HG02763 (cell line): ENCODE measurements around the gene SHISA8.
"Not testable (repeated sequence)": the region's sequence is repeated elsewhere in the genome, so short reads cannot be mapped to it uniquely, and the experiment has no call there.

Experiments
- ATAC-seq: cut with Tn5 transposase; IDR thresholded peaks from one replicate; pipeline ENCODE4 v1.9.1; 2021; ENCODE audit warnings: mild to moderate bottlenecking, moderate library complexity; ENCODE audit not compliant: unreplicated experiment

SHISA8 gene

GRCh38 chr22:41900652-41901312 lies 14.1 kb downstream of the SHISA8 start:
- ATAC-seq = no peak

DNA sequence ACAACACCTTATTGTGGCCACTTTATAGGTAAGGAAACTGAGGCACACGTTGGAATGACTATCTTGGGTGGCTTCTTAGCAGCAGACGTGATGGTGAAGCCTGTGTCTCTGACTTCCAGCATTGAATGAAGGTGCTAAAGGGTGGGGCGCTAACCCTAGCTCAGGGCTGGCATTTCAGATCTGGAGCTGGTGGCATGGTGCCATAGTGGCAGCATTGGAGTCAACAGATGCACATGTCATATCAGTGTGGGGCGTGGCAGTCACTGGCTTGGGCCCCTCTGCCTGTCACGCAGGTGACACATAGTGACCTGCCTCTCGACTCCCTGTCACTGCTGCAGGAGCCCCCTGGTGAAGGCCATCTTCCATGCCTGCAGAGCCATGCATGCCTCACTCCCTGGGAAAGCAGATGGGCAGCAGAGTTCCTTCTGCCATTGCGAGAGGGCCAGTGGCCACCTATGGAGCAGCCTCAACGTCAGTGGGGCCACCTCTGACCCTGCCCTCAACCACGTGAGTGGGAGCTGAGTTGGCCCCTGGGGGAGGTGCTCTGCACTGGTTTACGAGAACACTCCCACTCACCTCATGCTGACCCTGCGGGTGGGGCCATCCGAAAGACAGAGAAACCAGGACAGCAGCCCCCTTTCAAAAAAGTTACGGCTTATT lies 14.8 kb downstream of the SHISA8 start:
- ATAC-seq = no peak

DNA sequence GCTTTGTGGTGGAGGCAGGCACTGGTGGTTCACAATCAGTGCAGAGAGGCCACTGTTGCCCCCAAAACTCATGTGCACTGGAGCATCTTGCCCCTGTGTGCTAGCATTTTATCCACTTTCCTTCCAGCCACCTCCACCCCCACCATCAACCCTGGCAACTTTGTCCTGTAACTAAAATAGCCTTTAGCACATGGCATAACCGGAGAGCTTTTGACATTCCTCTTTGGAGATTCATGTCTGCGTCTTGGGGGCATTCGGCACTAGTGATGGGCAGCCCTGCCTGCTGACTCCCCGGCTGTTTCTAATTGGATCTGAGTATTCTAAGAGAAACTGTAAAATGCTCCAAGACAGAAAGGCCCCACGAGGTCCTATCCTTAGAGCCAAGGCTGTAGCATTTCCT lies 15.8 kb downstream of the SHISA8 start:
- no peak for ATAC-seq

DNA sequence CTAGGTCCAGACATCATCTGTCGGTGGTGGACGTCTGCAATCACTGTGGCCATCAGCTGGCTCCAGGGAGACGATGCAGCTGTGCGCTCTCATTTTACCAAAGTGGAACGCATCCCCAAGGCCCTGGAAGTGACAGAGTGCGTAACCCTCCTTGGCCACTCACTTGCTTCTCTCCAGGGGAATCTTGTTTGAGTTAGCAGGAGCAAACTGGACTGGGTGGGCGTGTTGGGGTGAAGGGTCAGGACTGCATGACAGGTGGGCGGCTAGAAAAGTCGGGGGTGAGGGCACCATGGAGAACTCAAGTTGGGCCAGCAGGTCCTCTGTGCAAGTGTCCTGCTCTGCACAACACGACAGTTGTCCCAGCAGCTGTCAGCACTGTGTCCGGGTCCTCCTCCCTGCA lies 16.2 kb downstream of the SHISA8 start:
- ATAC-seq = no peak

DNA sequence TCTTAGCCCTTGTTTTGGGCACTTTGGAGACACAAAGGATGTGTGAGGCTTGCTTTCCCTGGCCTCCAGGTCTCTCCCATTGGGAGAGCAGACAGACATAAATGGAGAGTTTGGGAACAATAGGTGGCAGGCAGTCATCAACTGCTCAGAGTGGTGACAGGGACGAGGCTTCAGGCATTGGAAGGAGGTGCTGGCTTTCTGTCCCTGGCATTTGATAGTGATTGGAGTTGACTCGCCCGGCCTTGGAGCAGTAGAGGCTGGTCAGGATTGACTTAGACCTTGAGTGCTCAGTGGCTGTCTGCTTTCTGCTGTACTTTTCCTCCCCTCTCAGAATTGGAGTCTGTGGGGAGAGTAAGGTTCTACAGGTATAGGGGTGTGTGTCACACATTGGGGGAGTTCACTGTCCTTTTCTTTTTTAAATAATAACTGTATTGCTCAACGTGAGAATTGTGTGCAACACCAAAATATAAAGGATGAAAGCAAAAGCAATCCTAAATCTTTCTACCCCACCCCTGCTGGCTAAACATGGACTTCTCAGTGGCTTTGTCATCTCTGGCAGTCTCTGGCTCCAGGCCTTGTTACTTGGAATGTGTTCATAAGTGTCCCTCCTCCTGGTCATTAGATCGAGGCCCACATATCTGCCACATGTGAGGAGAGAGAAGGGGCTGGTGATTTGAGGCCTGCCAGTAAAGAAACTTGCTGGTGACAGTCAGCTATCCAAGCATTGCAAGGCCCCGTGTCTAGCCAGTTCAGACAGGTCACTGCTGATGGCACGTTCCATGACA lies 21.1 kb downstream of the SHISA8 start:
- no peak for ATAC-seq

- ATAC-seq = no peak
These were observed 22.2 kb downstream of the SHISA8 start for GRCh38 chr22:41892721-41893120.

GRCh38 chr22:41891407-41891806 lies 23.5 kb downstream of the SHISA8 start:
- ATAC-seq = no peak

DNA sequence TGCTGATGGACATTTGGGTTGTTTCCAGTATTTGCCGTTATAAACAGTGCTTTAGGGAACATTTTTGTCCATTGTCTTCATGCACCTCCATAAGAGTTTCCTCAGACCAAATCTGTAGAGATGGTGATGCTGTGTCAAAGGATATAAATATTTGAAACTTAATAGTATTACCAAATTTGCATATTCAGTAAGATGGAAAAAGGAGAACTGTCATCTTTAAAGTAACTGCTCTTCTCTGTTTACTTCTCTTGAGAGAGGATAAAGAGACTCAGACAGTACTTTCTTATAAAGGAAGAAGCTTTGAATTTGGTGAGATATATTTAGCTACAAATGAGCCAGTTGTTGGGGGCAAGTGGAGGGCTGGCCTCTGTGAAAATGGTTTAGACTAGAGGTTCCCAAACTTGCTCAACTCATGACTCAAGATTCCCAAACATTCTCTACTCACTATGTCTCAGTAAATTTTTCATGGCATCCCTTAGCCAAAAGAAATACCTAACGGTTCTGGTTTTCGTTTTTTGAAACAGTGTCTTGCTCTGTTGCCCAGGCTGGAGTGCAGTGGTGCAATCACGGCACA lies 26.2 kb downstream of the SHISA8 start:
- ATAC-seq = no peak

DNA sequence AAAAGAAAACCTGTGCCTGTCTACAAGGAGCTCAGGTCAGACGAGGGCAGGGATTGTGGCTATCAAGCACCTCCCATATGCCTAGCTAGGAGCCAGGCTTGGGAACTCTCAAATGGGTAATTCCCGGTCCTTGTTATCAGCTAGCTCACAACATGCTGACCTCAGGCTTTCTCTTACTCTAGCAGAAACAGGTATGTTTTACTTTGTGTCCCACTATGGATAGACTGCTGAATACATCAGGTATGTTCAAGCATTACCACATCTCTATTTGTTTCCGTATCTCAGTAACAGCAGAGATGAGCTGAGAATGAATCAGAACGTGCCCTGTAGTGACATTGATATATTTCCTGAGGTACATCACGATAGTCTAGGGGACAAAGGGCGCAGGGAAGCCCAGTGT lies 29.4 kb downstream of the SHISA8 start:
- ATAC-seq = no peak

- no peak for ATAC-seq
These were observed 29.8 kb downstream of the SHISA8 start for GRCh38 chr22:41885116-41885515.

- no peak for ATAC-seq
These were observed 31.5 kb downstream of the SHISA8 start for GRCh38 chr22:41883400-41883799.

GRCh38 chr22:41880653-41881052 lies 34.2 kb downstream of the SHISA8 start:
- no peak for ATAC-seq

- ATAC-seq = no peak
These were observed 38.2 kb downstream of the SHISA8 start for GRCh38 chr22:41876675-41877074.

DNA sequence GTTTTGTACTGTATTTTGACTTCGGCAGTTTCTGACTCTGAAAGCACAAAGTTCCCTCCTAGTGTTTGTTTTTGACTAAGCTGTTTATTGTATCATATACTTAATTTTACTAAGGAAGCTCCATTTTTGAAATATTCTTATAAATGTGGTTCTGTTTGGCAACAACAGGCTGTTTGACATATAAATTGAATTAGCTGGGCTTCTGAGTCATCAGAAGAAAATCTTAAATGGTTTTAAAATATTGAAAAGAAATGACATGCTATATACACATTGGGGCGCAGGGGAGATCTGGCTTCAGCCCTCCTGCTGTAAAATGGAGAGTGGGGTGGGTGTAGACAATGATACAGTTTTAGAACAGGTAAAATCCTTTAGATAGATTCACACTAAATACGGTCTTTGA lies 38.6 kb downstream of the SHISA8 start:
- no peak for ATAC-seq

- ATAC-seq = no peak
These were observed 39.2 kb downstream of the SHISA8 start for GRCh38 chr22:41875531-41876270.

DNA sequence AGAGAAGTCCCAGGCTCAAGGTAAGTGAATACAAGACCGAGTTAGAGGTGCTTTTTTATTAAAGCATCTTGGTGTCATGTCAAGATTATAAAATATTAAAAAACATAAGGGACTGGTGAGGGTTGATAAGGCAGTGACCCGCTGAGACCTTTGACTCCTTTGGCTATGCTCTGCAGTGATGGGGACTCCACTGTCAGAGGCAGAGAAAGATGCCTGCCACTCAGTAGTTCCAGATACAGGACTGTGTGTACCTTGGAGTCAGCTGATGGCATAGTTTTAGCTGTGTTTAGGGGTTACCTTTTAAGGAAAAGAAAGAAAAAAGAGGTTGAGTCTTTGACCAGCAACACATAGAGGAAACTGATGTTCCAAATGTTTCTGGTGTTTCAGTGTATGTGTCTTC lies 40.8 kb downstream of the SHISA8 start:
- ATAC-seq = no peak

- ATAC-seq = no peak
These were observed 41.5 kb downstream of the SHISA8 start for GRCh38 chr22:41873391-41873790.

GRCh38 chr22:41870786-41871185 lies 44.1 kb downstream of the SHISA8 start:
- ATAC-seq = no peak

- not testable (repeated sequence) for ATAC-seq
These were observed 44.8 kb downstream of the SHISA8 start for GRCh38 chr22:41870081-41870480.

GRCh38 chr22:41868556-41868955 lies 46.3 kb downstream of the SHISA8 start:
- ATAC-seq = no peak

DNA sequence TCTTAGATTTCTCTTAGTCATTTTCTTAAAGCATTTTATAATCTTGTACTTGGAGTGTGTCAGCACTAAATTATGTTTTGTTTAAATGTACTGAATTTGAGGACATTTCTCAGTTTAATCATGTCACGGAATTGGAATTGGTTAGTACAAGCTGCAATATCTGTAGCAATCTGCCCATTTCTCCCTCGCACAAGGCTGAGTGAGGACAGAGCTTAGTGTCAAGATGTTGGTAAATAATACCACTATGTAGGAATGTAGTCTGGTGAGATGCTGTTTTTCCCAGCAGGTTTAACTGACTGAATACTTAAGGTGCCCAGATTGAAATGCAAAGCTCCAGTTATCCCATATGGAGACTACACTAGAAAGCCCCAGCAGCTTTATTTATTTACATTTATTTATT lies 51.4 kb downstream of the SHISA8 start:
- no peak for ATAC-seq
